Measurements from ENCODE around the gene DNAI1.

GRCh38 chr9:34454571-34455065 lies 4.0 kb upstream of the DNAI1 start:
- TF ChIP-seq, protein P1, sequence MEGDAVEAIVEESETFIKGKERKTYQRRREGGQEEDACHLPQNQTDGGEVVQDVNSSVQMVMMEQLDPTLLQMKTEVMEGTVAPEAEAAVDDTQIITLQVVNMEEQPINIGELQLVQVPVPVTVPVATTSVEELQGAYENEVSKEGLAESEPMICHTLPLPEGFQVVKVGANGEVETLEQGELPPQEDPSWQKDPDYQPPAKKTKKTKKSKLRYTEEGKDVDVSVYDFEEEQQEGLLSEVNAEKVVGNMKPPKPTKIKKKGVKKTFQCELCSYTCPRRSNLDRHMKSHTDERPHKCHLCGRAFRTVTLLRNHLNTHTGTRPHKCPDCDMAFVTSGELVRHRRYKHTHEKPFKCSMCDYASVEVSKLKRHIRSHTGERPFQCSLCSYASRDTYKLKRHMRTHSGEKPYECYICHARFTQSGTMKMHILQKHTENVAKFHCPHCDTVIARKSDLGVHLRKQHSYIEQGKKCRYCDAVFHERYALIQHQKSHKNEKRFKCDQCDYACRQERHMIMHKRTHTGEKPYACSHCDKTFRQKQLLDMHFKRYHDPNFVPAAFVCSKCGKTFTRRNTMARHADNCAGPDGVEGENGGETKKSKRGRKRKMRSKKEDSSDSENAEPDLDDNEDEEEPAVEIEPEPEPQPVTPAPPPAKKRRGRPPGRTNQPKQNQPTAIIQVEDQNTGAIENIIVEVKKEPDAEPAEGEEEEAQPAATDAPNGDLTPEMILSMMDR (IDR thresholded peaks at IDR 0.05 in 4 of 5, conservative IDR thresholded peaks at IDR 0.05 in 1 of 5), result no peak
- no peak for TF ChIP-seq POLR2A (IDR thresholded peaks at IDR 0.05)
